NCI-H1092 (cell line): Measurements from ENCODE around the gene NFYC.
"Not testable (repeated sequence)": the region's sequence is repeated elsewhere in the genome, so short reads cannot be mapped to it uniquely, and the experiment has no call there.

ENCODE experiments used
- DNase-seq: peaks from one replicate; lab custom pipeline; 2025; lab: John Stamatoyannopoulos, UW

The NFYC gene

GRCh38 chr1:40706626-40707025 is 15.1 kb downstream of the NFYC start:
- no peak for DNase-seq

- DNase-seq = peak; percentile 78
Measured at GRCh38 chr1:40708750-40709099, 17.2 kb downstream of the NFYC start.

GRCh38 chr1:40709100-40709801 is 17.7 kb downstream of the NFYC start:
- DNase-seq = peak; percentile 93

- no peak for DNase-seq
Measured at GRCh38 chr1:40709802-40710278, 18.3 kb downstream of the NFYC start.

- DNase-seq = no peak
Measured at GRCh38 chr1:40710581-40711315, 19.2 kb downstream of the NFYC start.

GRCh38 chr1:40711465-40712404 is 20.2 kb downstream of the NFYC start:
- no peak for DNase-seq

- DNase-seq = no peak
Measured at GRCh38 chr1:40712405-40712944, 21.0 kb downstream of the NFYC start.

GRCh38 chr1:40712997-40713396 is 21.5 kb downstream of the NFYC start:
- no peak for DNase-seq

- DNase-seq = no peak
Measured at GRCh38 chr1:40715491-40716059, 24.1 kb downstream of the NFYC start.

GRCh38 chr1:40717065-40717464 is 25.6 kb downstream of the NFYC start:
- DNase-seq = no peak

GRCh38 chr1:40717955-40718354 is 26.5 kb downstream of the NFYC start:
- no peak for DNase-seq

- no peak for DNase-seq
Measured at GRCh38 chr1:40720493-40720892, 29.0 kb downstream of the NFYC start.

GRCh38 chr1:40722622-40723021 is 31.1 kb downstream of the NFYC start:
- DNase-seq = no peak

- no peak for DNase-seq
Measured at GRCh38 chr1:40723196-40723955, 31.9 kb downstream of the NFYC start.

GRCh38 chr1:40727662-40728061 is 36.2 kb downstream of the NFYC start:
- DNase-seq = not testable (repeated sequence)

GRCh38 chr1:40729316-40729862 is 37.9 kb downstream of the NFYC start:
- DNase-seq = not testable (repeated sequence)

- DNase-seq = no peak
Measured at GRCh38 chr1:40732756-40733301, 41.3 kb downstream of the NFYC start.

- DNase-seq = no peak
Measured at GRCh38 chr1:40734882-40735628, 43.6 kb downstream of the NFYC start.

GRCh38 chr1:40736085-40736531 is 44.6 kb downstream of the NFYC start:
- no peak for DNase-seq

- no peak for DNase-seq
Measured at GRCh38 chr1:40738831-40739230, 47.3 kb downstream of the NFYC start.
